Right lobe of liver (tissue), 4 donors: ENCODE measurements around the gene ZNG1A.
"Not testable (repeated sequence)": the region's sequence is repeated elsewhere in the genome, so short reads cannot be mapped to it uniquely, and the experiment has no call there.

Experiments used
- CTCF ChIP-seq, 4 donors: fragments of 200-600 bp in 3 of 4; fragments of 450-650 bp in 1 of 4; IDR thresholded peaks; one replicate each; pipeline versions ENCODE4 v1.5.1 to v1.8.0; 2016 to 2022; ENCODE audit warnings: antibody characterized with exemption in 4 of 4, mild to moderate bottlenecking in 2 of 4
- POLR2A ChIP-seq: fragments of 450-650 bp; IDR thresholded peaks from one replicate; pipeline ENCODE4 v1.6.1; 2017; ENCODE audit warnings: antibody characterized with exemption, mild to moderate bottlenecking
- donor health status: DM: no; HTN: no; CAD: no.
- donor health status: DM: no; HTN: no; CAD: no.
- donor health status: DM: no; HTN: yes; CAD: no.

DNA sequence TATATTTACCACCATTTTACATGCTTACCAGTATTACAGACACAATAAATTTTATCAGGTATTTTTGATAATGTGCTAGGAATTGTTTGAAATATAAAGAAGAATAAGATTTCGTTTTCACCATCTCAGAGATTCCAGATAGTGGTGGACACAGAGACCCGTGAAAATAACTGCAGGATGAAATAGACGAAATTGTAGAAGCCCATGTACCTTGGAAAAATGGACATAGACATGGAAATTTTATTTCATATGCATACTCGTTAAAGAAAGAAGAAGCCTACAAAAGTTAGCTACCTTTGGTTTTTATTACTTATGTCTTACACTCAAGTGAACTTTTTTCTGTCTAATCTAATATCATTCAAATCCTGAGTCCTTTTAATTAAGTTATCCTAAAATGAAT is 68.2 kb downstream of the ZNG1A start:
- not testable (repeated sequence) for TF ChIP-seq CTCF (IDR thresholded peaks at IDR 0.05); POLR2A
